ENCODE measurements around the gene TES. TPM values are rescaled to one million over a fixed set of nuclear protein-coding genes. Genes with fewer than 3 reads are reported as not detected.

The TES gene
- total RNA-seq, 1 experiment from 2014 or later: 126 TPM

- BruUV-seq (replicated peaks): no TSS peak
- Mint-ChIP-seq H3K27me3 (ENCODE audit: unreplicated experiment) (no peaks in the 10 kb centered on the region), H3K27ac (ENCODE audit: unreplicated experiment) (peak overlapping the region; percentile 68), H3K36me3 (ENCODE audit: insufficient read depth, unreplicated experiment) (no peaks in the 10 kb centered on the region), H3K4me1 (ENCODE audit: low read depth, unreplicated experiment) (peaks cover 52% of the 10 kb centered on the region), H3K9me3 (ENCODE audit: low read depth, unreplicated experiment) (peaks cover 3% of the 10 kb centered on the region), H3K4me3 (ENCODE audit: low read depth, unreplicated experiment) (peak overlapping the region; percentile 23)
- no peak for TF ChIP-seq CTCF (IDR thresholded peaks at IDR 0.05; ENCODE audit: unreplicated experiment)
- intact Hi-C loops (cut with micrococcal nuclease; ENCODE audit: unreplicated experiment): loop anchor here (5.0 kb wide), 5 partner anchors 45 to 255 kb away; partner anchors contain the start of gene CAV1
- CTCF ChIA-PET: interaction anchor here (1.0 to 1.5 kb wide), 3 partner anchors 96 to 319 kb away, joined by 3 to 8 read pairs (median 4); no protein-coding TSS in a partner anchor
- peak; percentile 62 for DNase-seq
Observed at GRCh38 chr7:116271963-116272886, 61.9 kb downstream of the TES start.

GRCh38 chr7:116273283-116273917, 63.1 kb downstream of the TES start:
- H3K27ac Mint-ChIP-seq (ENCODE audit: unreplicated experiment): peak overlapping the region; percentile 19

GRCh38 chr7:116273918-116274301, 63.6 kb downstream of the TES start:
- H3K4me1 Mint-ChIP-seq (ENCODE audit: low read depth, unreplicated experiment): peaks cover 46% of the 10 kb centered on the region
- intact Hi-C loops (cut with micrococcal nuclease; ENCODE audit: unreplicated experiment): loop anchor here (5.0 kb wide), 5 partner anchors 43 to 253 kb away; partner anchors contain the start of gene CAV1
- peaks cover 3% of the 10 kb centered on the region for H3K9me3 Mint-ChIP-seq (ENCODE audit: low read depth, unreplicated experiment)
- H3K4me3 Mint-ChIP-seq (ENCODE audit: low read depth, unreplicated experiment): no peak overlapping the region
- H3K27ac Mint-ChIP-seq (ENCODE audit: unreplicated experiment): peak overlapping the region; percentile 19
- no peak for TF ChIP-seq CTCF (IDR thresholded peaks at IDR 0.05; ENCODE audit: unreplicated experiment)
- no peak for DNase-seq
- H3K27me3 Mint-ChIP-seq (ENCODE audit: unreplicated experiment): no peaks in the 10 kb centered on the region
- CTCF ChIA-PET: interaction anchor here (0.6 to 1.5 kb wide), 2 partner anchors 252 to 288 kb away, joined by 3 to 4 read pairs; no protein-coding TSS in a partner anchor
- H3K36me3 Mint-ChIP-seq (ENCODE audit: insufficient read depth, unreplicated experiment): no peaks in the 10 kb centered on the region
- no TSS peak for BruUV-seq (replicated peaks)

More at GRCh38 chr7:116273283-116273917, 63.1 kb downstream of the TES start:
- BruUV-seq (replicated peaks): no TSS peak
- Mint-ChIP-seq H3K27me3 (ENCODE audit: unreplicated experiment) (no peaks in the 10 kb centered on the region), H3K4me1 (ENCODE audit: low read depth, unreplicated experiment) (peaks cover 51% of the 10 kb centered on the region), H3K9me3 (ENCODE audit: low read depth, unreplicated experiment) (peaks cover 3% of the 10 kb centered on the region), H3K4me3 (ENCODE audit: low read depth, unreplicated experiment) (no peak overlapping the region), H3K36me3 (ENCODE audit: insufficient read depth, unreplicated experiment) (no peaks in the 10 kb centered on the region)
- DNase-seq: no peak
- no peak for TF ChIP-seq CTCF (IDR thresholded peaks at IDR 0.05; ENCODE audit: unreplicated experiment)
- intact Hi-C loops (cut with micrococcal nuclease; ENCODE audit: unreplicated experiment): loop anchor here (5.0 kb wide), 5 partner anchors 44 to 254 kb away; partner anchors contain the start of gene CAV1
- CTCF ChIA-PET: interaction anchor here (1.5 kb wide), 1 partner anchor 253 kb away, joined by 4 read pairs; no protein-coding TSS in a partner anchor

GRCh38 chr7:116277070-116277469, 66.7 kb downstream of the TES start:
- Mint-ChIP-seq H3K36me3 (ENCODE audit: insufficient read depth, unreplicated experiment) (no peaks in the 10 kb centered on the region), H3K4me3 (ENCODE audit: low read depth, unreplicated experiment) (no peak overlapping the region), H3K27ac (ENCODE audit: unreplicated experiment) (no peak overlapping the region), H3K9me3 (ENCODE audit: low read depth, unreplicated experiment) (peaks cover 3% of the 10 kb centered on the region), H3K27me3 (ENCODE audit: unreplicated experiment) (no peaks in the 10 kb centered on the region), H3K4me1 (ENCODE audit: low read depth, unreplicated experiment) (peaks cover 17% of the 10 kb centered on the region)
- DNase-seq: no peak
- intact Hi-C loops (cut with micrococcal nuclease; ENCODE audit: unreplicated experiment): no loop called here
- no peak for TF ChIP-seq CTCF (IDR thresholded peaks at IDR 0.05; ENCODE audit: unreplicated experiment)
- BruUV-seq (replicated peaks): no TSS peak
- CTCF ChIA-PET: no interaction called here
